Limb (tissue), 2 donors: ENCODE results near the gene TUBGCP2.
A peak's percentile ranks its signal among the peaks of the same experiment; 100 is the strongest.

Source experiments
- DNase-seq, 2 donors: peaks; one replicate each; pipeline ENCODE4 v3.0.0-alpha.2; 2016; ENCODE audit errors: extremely low spot score in 2 of 2

TUBGCP2 gene

GRCh38 chr10:133308421-133309099 is at the start of gene TUBGCP2, which contains the start of gene ZNF511:
Gene TUBGCP2 (minus strand): TSS chr10:133308872. CDS start chr10:133302941, 5,931 bp downstream.
Gene ZNF511 (plus strand): TSS chr10:133308914. CDS start chr10:133308944, 30 bp downstream.
- DNase-seq, result peak; percentile 88 to 94

- peak; percentile 40 to 79 for DNase-seq
These were observed 48.9 kb upstream of the TUBGCP2 start, which contains the start of gene FUOM for GRCh38 chr10:133357285-133358161. Gene FUOM (minus strand): TSS chr10:133358019. CDS start chr10:133358007, 12 bp downstream.

GRCh38 chr10:133356549-133357284 is 48.0 kb upstream of the TUBGCP2 start:
- DNase-seq, result no peak

GRCh38 chr10:133355991-133356390 is 47.3 kb upstream of the TUBGCP2 start:
- no peak for DNase-seq

- DNase-seq, result no peak
These were observed 46.6 kb upstream of the TUBGCP2 start for GRCh38 chr10:133355266-133355665.

- DNase-seq, result no peak
These were observed 46.1 kb upstream of the TUBGCP2 start for GRCh38 chr10:133354672-133355240.

- no peak for DNase-seq
These were observed 45.4 kb upstream of the TUBGCP2 start for GRCh38 chr10:133353988-133354605.

GRCh38 chr10:133353202-133353959 is 44.7 kb upstream of the TUBGCP2 start:
- DNase-seq, result no peak

GRCh38 chr10:133351408-133352318 is 43.0 kb upstream of the TUBGCP2 start:
- DNase-seq, result no peak

- DNase-seq, result no peak
These were observed 42.3 kb upstream of the TUBGCP2 start for GRCh38 chr10:133350950-133351329.

- no peak for DNase-seq
These were observed 41.7 kb upstream of the TUBGCP2 start for GRCh38 chr10:133350283-133350949.

GRCh38 chr10:133349577-133350011 is 40.9 kb upstream of the TUBGCP2 start:
- DNase-seq, result no peak

- DNase-seq, result no peak
These were observed 40.5 kb upstream of the TUBGCP2 start for GRCh38 chr10:133349160-133349568.

GRCh38 chr10:133347710-133348517 is 39.2 kb upstream of the TUBGCP2 start:
- no peak for DNase-seq

- DNase-seq, result no peak
These were observed 37.7 kb upstream of the TUBGCP2 start for GRCh38 chr10:133346413-133346812.

- no peak for DNase-seq
These were observed 35.6 kb upstream of the TUBGCP2 start for GRCh38 chr10:133344236-133344635.

GRCh38 chr10:133343558-133343957 is 34.9 kb upstream of the TUBGCP2 start:
- DNase-seq, result no peak

GRCh38 chr10:133342942-133343341 is 34.3 kb upstream of the TUBGCP2 start:
- DNase-seq, result no peak
